Endothelial cell of umbilical vein (primary cell): ENCODE results near the gene TBC1D16.

ENCODE experiments used
- CTCF ChIP-seq, 2 donors: IDR thresholded peaks; 1 replicate in 1 of 2; 2 replicates in 1 of 2; pipeline ENCODE4 v1.5.1; 2011; ENCODE audit warnings: low read length in 2 of 2, mild to moderate bottlenecking in 2 of 2, moderate library complexity in 2 of 2, control low read depth in 1 of 2, inconsistent platforms in 1 of 2, low read depth in 1 of 2; ENCODE audit not compliant: insufficient read depth in 1 of 2; ENCODE audit errors: extremely low read depth in 1 of 2
- EZH2 ChIP-seq: IDR thresholded peaks from 2 replicates; pipeline ENCODE4 v1.6.1; 2012; ENCODE audit warnings: borderline replicate concordance, low read depth, mild to moderate bottlenecking, moderate library complexity, low read length, inconsistent platforms; ENCODE audit not compliant: severe bottlenecking
- FOS ChIP-seq: IDR thresholded peaks from 2 replicates; pipeline ENCODE4 v1.6.1; 2011; ENCODE audit warnings: mild to moderate bottlenecking, low read length, moderate library complexity, borderline replicate concordance; ENCODE audit not compliant: insufficient read depth
- TF ChIP-seq, protein P1 (sequence below): IDR thresholded peaks from 2 replicates; pipeline ENCODE4 v1.6.1; 2011; ENCODE audit not compliant: insufficient read depth, insufficient read length

GRCh38 chr17:79990704-79991103 lies 45.0 kb downstream of the TBC1D16 start:
- TF ChIP-seq CTCF (IDR thresholded peaks at IDR 0.05; ENCODE audit: extremely low read depth in 1 of 2, insufficient read depth in 1 of 2, low read depth in 1 of 2, low read length in 2 of 2) (no peak), EZH2 (no peak), FOS (no peak)
- TF ChIP-seq, protein P1, sequence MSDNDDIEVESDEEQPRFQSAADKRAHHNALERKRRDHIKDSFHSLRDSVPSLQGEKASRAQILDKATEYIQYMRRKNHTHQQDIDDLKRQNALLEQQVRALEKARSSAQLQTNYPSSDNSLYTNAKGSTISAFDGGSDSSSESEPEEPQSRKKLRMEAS: no peak
